ENCODE data around the gene STAT1. TPM values are rescaled to one million over a fixed set of nuclear protein-coding genes. Genes with fewer than 3 reads are reported as not detected.
A peak's percentile ranks its signal among the peaks of the same experiment; 100 is the strongest.

The STAT1 gene
- total RNA-seq, 1 donor from 2014 or later = 35.6 TPM

DNA sequence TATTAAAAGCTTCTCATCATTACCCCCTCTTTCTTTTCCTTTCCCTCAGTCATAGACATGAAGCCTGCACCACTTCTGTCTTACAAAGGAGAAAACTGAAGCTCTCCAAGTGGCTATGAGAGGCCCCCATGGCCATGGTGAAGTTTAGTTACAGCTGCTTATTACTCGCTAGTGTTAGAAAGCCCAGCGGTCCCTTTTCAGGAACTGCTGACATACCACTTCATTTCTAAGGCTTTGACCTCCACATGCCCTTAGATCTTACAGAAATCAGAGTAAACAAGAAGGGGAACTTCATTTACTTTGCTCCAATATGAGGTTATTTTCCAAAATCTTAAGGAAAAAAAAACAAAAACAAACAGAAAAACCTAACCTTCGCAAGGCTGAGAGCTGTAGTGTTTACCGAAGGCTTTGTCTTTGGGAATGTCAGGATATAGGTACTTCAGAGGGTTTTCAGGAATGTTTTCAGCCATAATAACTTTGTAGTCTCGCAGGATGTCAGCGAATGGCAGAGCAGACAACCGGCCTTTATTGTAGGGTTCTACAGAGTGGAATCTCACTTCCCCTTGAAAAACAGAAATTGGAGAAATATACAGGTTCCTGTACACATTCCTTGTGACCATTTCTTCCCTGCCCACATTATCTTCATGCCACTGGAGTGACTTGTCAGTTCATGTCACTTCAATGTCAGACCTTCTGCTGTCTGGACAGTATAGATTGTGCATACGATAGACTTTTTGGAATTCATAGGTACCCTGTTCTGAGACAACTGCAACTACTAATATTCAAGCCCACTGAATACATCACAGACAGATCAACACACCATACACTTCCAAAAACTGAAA, 18.8 kb upstream of the STAT1 start:
- DNase-seq (ENCODE audit: extremely low spot score in 2 of 2) = no peak
- Histone ChIP-seq H3K27me3 (no peaks in the 10 kb centered on the region), H3K27ac (no peak overlapping the region), H3K4me3 (no peak overlapping the region), H3K36me3 (no peaks in the 10 kb centered on the region), H3K4me1 (peaks cover 2% of the 10 kb centered on the region), H3K9me3 (no peaks in the 10 kb centered on the region)
- TF ChIP-seq POLR2AphosphoS5 (IDR thresholded peaks at IDR 0.05; ENCODE audit: insufficient read depth in 1 of 2, low read depth in 1 of 2) = no peak
- TF ChIP-seq POLR2A (IDR thresholded peaks at IDR 0.05) = no peak
- TF ChIP-seq CTCF (IDR thresholded peaks at IDR 0.05) = no peak
- intact Hi-C loops (cut with DNase I) = loop anchor here (10.0 kb wide), 1 partner anchor 178 kb away; no protein-coding TSS in a partner anchor

GRCh38 chr2:191031256-191031655, 17.3 kb upstream of the STAT1 start:
- Histone ChIP-seq H3K27ac (no peak overlapping the region), H3K9me3 (no peaks in the 10 kb centered on the region), H3K4me3 (no peak overlapping the region), H3K27me3 (no peaks in the 10 kb centered on the region), H3K36me3 (no peaks in the 10 kb centered on the region), H3K4me1 (no peaks in the 10 kb centered on the region)
- intact Hi-C loops (cut with DNase I) = loop anchor here (10.0 kb wide), 1 partner anchor 176 kb away; no protein-coding TSS in a partner anchor
- no peak for TF ChIP-seq POLR2A (IDR thresholded peaks at IDR 0.05)
- no peak for TF ChIP-seq CTCF (IDR thresholded peaks at IDR 0.05)
- TF ChIP-seq POLR2AphosphoS5 (IDR thresholded peaks at IDR 0.05; ENCODE audit: insufficient read depth in 1 of 2, low read depth in 1 of 2) = no peak
- DNase-seq (ENCODE audit: extremely low spot score in 2 of 2) = no peak

DNA sequence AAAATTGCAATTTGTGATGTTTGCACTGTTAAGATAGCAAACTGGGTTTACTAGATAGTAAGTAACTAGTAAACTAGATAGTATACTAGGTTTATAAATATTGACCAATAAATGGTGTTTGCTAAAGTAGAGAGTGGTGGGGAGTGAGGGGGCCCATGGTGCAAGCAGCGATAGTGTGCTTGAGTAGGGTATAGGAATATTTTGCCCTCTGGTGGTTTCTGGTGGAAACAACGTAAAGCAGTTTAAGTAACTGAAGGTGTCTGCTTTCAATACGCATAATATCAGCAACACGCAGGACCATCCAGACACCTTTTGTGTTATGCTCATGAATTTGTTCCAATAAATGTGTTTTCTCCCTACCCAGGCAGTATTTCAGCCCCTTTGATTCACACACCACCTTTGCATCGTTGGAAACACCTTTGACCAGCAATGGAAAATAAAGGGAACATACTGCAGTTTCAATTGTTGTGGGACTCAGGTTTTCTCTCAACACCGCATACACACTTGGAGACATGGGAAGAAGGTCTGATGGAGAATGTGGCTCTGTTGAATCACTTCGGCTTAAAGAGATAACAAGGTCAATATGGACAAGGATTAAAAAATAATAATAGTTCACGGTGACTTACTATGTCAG, 16.7 kb upstream of the STAT1 start:
- intact Hi-C loops (cut with DNase I) = loop anchor here (10.0 kb wide), 1 partner anchor 176 kb away; no protein-coding TSS in a partner anchor
- H3K27me3 ChIP-seq = no peaks in the 10 kb centered on the region
- no peak overlapping the region for H3K27ac ChIP-seq
- no peaks in the 10 kb centered on the region for H3K36me3 ChIP-seq
- TF ChIP-seq CTCF (IDR thresholded peaks at IDR 0.05) (peak; percentile 9 to 65 (median 29)), POLR2A (IDR thresholded peaks at IDR 0.05) (no peak), POLR2AphosphoS5 (IDR thresholded peaks at IDR 0.05; ENCODE audit: insufficient read depth in 1 of 2, low read depth in 1 of 2) (no peak)
- no peaks in the 10 kb centered on the region for H3K9me3 ChIP-seq
- no peak overlapping the region for H3K4me3 ChIP-seq
- no peaks in the 10 kb centered on the region for H3K4me1 ChIP-seq
- DNase-seq (ENCODE audit: extremely low spot score in 2 of 2) = no peak

DNA sequence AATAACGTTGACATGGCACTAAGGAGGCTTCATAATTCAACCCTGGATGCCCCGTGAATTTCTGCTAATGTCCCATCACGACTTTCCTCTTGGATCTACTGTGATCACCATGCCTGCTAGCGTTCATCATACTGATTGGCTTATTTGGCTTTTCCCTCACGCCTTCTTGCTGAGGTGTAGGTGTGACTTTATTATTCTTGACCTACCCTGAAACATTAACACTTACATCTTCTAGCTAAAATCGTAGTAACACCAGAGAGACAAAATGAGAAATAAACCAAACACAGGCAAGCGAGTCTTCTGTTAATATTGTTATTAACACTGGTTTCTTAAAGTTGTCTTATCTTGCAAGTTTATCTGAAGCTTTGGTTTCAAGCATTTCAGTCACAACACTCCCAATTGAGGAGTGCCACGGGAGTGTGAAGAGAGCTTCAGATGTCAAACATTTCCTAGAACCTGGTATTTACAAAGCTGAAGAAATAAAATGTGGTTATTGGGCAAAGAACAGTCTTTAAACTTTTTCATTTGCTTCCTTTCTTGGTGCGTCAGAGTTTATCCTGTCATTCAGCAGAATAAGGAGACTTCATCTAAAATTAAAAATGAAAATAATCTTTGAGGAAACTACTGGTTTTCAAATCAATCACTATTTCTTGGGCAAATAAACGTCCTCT, 15.4 kb upstream of the STAT1 start:
- no peak overlapping the region for H3K27ac ChIP-seq
- no peak for TF ChIP-seq POLR2AphosphoS5 (IDR thresholded peaks at IDR 0.05; ENCODE audit: insufficient read depth in 1 of 2, low read depth in 1 of 2)
- no peak for TF ChIP-seq CTCF (IDR thresholded peaks at IDR 0.05)
- no peak for TF ChIP-seq POLR2A (IDR thresholded peaks at IDR 0.05)
- DNase-seq (ENCODE audit: extremely low spot score in 2 of 2) = no peak
- no peaks in the 10 kb centered on the region for H3K36me3 ChIP-seq
- intact Hi-C loops (cut with DNase I) = no loop called here
- H3K9me3 ChIP-seq = no peaks in the 10 kb centered on the region
- no peak overlapping the region for H3K4me3 ChIP-seq
- H3K27me3 ChIP-seq = no peaks in the 10 kb centered on the region
- H3K4me1 ChIP-seq = no peaks in the 10 kb centered on the region

Data from vagina (tissue), 2 donors.